ENCODE data around the gene IGHMBP2.

Gene IGHMBP2

GRCh38 chr11:68940651-68941323 is 37.1 kb downstream of the IGHMBP2 start:
- TF ChIP-seq CTCF (IDR thresholded peaks at IDR 0.05; ENCODE audit: low read depth, low read length, missing control alignments): no peak
- DNase-seq (ENCODE audit: low read depth): no peak
- no peak overlapping the region for H3K4me3 ChIP-seq (ENCODE audit: low read depth, low read length)

- TF ChIP-seq CTCF (IDR thresholded peaks at IDR 0.05; ENCODE audit: low read depth, low read length, missing control alignments): no peak
- H3K4me3 ChIP-seq (ENCODE audit: low read depth, low read length): no peak overlapping the region
- no peak for DNase-seq (ENCODE audit: low read depth)
These were observed 37.8 kb downstream of the IGHMBP2 start for GRCh38 chr11:68941324-68942094.

- TF ChIP-seq CTCF (IDR thresholded peaks at IDR 0.05; ENCODE audit: low read depth, low read length, missing control alignments): no peak
- DNase-seq (ENCODE audit: low read depth): no peak
- H3K4me3 ChIP-seq (ENCODE audit: low read depth, low read length): no peak overlapping the region
These were observed 38.5 kb downstream of the IGHMBP2 start for GRCh38 chr11:68942095-68942620.

GRCh38 chr11:68942751-68943271 is 39.1 kb downstream of the IGHMBP2 start:
- no peak for DNase-seq (ENCODE audit: low read depth)
- no peak overlapping the region for H3K4me3 ChIP-seq (ENCODE audit: low read depth, low read length)
- no peak for TF ChIP-seq CTCF (IDR thresholded peaks at IDR 0.05; ENCODE audit: low read depth, low read length, missing control alignments)

GRCh38 chr11:68946416-68947090 is 42.9 kb downstream of the IGHMBP2 start:
- DNase-seq (ENCODE audit: low read depth): no peak
- H3K4me3 ChIP-seq (ENCODE audit: low read depth, low read length): no peak overlapping the region
- TF ChIP-seq CTCF (IDR thresholded peaks at IDR 0.05; ENCODE audit: low read depth, low read length, missing control alignments): no peak

- no peak for TF ChIP-seq CTCF (IDR thresholded peaks at IDR 0.05; ENCODE audit: low read depth, low read length, missing control alignments)
- no peak overlapping the region for H3K4me3 ChIP-seq (ENCODE audit: low read depth, low read length)
- DNase-seq (ENCODE audit: low read depth): no peak
These were observed 43.5 kb downstream of the IGHMBP2 start for GRCh38 chr11:68947151-68947550.
